Pulmonary artery endothelial cell (primary cell): Measurements from ENCODE around the gene CBX7. TPM values are rescaled to one million over a fixed set of nuclear protein-coding genes. Genes with fewer than 3 reads are reported as not detected.

Source experiments
- DNase-seq: peaks from one replicate; pipeline ENCODE4 v3.0.0-alpha.2; 2011; ENCODE audit warnings: low read depth, low spot score
- total RNA-seq: library from RNA; depleted of rRNA; stranded (reverse); fragments of >200 nt; gene quantifications from 2 replicates; pipeline ENCODE4 v1.2.3, GENCODE V29; 2014

CBX7 gene
- total RNA-seq, 1 donor from 2014 or later, result 2.7 TPM

DNA sequence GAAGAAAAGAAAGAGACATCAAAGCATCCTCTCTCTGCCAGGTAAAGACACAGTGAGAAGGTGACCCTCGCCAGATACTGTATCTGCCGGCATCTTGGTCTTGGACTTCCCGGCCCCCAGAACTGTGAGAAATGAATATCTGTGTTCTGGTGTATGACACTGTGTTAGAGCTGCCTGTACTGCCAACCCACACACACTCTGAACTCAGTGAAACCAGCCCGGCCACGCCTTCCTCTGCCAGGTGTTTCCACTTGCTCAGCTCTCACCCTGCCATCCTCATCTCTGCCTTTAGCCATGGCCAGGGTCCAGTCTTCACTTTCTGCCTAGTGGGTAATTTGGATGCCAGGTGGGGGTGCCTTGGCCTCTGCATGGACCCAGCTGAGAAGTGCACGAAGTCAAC lies 24.0 kb downstream of the CBX7 start:
- no peak for DNase-seq

- DNase-seq, result no peak
These were observed 26.9 kb downstream of the CBX7 start for GRCh38 chr22:39125622-39126021.

DNA sequence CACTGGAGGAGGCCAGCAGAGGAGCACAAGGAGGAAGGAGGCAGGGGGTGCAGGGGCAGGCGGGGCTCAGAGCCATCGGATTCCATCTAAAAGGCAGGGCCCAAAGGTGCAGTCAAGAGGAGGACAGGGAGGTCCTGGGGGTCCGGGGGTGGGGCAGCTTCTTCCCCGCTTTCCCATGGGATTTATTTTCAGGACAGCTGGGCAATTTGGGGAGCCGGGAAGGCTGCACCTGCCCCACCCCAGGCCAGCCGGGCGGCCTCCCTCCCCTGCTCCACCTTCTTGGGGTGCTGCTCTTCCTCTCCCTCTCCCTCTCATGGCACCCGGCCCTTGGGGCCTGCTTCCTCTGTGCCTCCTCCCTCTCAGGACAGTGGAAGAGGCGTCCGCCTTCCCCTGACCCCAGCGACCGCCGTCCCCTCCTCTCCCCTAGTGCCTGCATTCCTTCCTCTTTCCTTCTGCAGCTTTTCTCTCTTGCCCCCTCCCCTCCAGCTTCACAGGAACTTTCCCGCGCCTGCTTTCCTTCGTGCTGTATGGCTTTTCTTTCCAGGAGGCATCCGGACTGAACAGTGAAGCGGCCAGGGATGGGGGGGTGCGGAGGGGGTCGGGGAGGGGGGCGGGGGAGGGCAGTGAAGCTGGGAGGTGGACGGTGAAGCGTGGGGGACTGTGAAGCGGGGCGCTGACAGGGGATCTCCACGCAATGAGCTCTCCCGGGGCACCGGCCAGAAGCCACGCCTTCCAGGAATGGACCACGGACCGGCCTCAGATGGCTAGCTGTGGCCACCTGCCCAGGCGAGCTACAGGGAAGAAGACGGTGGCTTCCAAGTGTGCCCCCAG lies 28.5 kb downstream of the CBX7 start:
- no peak for DNase-seq

GRCh38 chr22:39122772-39123470 lies 29.6 kb downstream of the CBX7 start:
- no peak for DNase-seq

- DNase-seq, result no peak
These were observed 31.5 kb downstream of the CBX7 start for GRCh38 chr22:39120983-39121382.

DNA sequence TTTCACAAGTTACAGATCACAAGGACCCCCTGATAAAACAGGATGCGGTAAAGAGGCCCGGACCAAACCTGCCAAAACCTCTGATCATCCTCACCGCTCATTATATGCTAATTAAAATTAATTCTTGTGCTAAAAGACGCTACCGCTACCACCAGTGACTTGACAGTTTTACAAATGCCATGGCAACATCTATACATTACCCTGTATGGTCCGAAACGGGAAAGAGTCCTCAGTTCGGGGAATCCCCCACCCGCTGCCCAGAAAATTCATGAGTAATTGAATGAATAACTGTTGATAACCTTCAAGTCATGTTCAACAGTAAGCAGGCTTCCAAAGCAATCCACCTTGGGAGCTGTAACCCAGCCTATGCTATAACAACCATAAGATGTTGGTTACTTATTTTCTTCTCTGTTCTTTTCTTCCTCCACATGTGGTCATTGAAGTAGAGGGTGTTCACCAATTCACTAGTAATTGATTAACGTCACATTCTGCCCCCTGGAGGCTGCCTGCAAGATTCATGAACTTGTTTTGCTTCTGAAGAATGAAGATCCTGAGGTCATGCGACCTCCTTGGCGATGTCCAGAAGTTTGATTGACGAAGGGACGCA lies 34.8 kb downstream of the CBX7 start:
- DNase-seq, result peak; percentile 10

GRCh38 chr22:39115977-39116621 lies 36.4 kb downstream of the CBX7 start:
- DNase-seq, result no peak

DNA sequence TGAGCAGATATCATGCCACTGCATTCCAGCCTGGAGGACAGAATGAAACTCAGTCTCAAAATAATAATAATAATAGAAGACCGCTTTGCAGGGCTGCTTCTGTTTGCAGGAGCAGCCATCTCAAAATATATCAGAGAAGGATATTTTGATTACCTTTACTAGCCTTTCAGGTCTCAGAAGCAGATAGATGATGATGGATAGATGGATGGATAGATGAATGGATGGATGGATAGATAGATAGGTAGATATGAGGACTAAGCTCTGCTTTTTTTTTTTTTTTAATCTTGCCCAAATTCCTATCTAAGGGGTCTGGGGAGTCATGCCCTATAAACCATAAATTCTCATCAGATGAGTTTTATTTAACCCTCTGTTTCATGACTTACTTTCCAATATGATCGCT lies 36.9 kb downstream of the CBX7 start:
- no peak for DNase-seq

- no peak for DNase-seq
These were observed 38.4 kb downstream of the CBX7 start for GRCh38 chr22:39114112-39114511.

GRCh38 chr22:39110631-39111561 lies 41.6 kb downstream of the CBX7 start:
- DNase-seq, result no peak

DNA sequence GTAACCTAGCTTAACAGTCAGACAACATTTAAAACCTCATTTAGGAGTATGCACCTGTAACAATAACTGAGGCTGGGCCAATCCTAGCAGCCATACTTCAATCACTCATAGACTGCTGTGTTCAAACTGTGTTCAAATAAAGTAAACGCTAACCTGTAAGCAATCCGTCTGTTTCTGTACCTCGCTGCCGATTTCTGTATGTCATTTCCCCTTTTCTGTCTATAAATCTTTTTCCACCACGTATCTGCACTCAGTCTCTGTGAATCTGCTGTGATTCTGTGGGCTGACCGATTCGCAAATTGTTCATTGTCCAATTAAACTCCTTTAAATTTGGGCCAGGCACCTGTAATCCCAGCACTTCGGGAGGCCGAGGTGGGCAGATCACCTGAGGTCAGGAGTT lies 43.1 kb downstream of the CBX7 start:
- no peak for DNase-seq

DNA sequence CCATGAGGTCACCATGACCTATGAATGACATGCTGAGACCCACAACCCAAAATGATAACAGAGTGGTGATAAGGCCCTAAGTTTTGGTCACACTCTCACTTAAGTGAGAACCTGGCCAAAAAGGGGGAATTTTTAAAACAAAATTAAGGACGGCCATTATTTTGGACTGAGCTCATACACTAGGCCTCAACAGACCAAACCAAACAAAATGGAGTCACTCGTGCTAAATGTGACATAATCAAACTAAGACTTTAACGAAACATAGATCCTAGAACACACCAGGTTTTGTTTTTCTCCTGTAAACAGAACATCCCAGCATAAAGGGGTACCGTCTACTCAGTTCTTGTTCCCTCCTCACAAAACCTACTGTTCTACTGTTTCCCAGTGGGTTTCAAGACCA lies 44.0 kb downstream of the CBX7 start:
- no peak for DNase-seq

- DNase-seq, result no peak
These were observed 46.2 kb downstream of the CBX7 start for GRCh38 chr22:39106326-39106725.

DNA sequence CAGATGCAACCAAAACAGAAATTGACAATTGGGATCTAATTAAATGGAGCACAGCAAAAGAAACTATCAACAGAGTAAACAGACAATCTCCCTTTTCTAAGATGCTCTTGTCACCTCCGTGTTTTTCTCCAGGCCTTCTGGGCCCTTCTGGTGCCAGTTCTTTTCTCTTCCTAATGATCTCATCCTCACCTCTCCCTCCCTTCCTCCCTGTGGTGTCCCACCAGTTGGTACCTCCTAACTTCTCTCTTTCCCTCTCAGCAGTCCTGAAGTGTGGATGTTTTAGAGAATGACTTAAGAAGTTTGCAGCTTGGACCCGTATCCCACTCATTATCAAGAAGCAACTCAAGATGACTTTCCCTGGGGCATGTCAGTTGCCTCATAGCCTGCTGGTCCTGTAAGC lies 49.0 kb downstream of the CBX7 start:
- DNase-seq, result no peak

DNA sequence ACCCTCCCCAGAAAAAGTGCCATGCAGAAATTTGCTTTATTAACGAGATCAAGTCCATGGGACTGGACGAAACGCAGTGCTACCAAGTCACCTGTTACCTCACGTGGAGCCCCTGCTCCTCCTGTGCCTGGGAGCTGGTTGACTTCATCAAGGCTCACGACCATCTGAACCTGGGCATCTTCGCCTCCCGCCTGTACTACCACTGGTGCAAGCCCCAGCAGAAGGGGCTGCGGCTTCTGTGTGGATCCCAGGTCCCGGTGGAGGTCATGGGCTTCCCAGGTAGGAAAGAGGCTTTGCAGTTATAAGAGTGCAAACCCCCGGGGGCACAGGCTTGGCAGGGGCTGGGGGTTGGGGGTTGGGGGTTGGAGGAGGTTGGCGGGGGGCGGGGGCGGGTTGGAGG lies 51.3 kb downstream of the CBX7 start:
- DNase-seq, result no peak

DNA sequence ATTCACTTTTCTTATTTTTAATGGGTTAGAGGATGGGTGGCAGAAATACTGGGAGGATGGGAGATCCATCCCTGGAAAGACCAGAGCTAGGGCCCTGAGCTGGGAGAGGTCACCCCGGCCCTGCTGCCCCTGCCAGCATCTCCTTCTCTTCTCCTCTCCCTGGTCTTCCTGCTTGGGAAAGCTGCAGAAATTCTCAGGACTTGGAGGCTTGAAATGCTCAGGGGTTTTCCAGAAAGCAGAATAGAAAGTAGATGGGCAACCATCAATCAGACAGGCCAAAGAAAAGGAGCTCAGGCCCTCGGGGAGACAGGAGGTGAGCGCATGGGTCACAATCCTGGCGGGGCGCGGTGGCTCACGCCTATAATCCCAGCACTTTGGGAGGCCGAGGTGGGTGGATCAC lies 53.9 kb downstream of the CBX7 start:
- no peak for DNase-seq

DNA sequence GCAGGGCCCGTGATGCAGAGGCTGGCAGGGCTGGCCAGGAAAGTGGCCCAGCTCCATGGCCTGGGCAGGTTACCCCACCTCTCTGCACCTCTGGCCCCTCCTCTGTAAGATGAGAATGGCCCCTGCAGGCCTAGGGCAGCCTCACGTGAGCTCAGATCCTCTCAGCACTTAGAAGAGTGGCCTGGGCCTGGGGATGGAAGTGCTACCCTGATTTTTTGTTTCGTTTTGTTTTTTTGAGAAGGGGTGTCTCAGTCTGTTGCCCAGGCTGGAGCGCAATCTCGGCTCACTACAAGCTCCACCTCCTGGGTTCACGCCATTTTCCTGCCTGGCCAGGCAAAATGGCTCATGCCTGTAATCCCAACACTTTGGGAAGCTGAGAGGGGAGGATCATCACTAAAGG lies 54.5 kb downstream of the CBX7 start:
- DNase-seq, result no peak

DNA sequence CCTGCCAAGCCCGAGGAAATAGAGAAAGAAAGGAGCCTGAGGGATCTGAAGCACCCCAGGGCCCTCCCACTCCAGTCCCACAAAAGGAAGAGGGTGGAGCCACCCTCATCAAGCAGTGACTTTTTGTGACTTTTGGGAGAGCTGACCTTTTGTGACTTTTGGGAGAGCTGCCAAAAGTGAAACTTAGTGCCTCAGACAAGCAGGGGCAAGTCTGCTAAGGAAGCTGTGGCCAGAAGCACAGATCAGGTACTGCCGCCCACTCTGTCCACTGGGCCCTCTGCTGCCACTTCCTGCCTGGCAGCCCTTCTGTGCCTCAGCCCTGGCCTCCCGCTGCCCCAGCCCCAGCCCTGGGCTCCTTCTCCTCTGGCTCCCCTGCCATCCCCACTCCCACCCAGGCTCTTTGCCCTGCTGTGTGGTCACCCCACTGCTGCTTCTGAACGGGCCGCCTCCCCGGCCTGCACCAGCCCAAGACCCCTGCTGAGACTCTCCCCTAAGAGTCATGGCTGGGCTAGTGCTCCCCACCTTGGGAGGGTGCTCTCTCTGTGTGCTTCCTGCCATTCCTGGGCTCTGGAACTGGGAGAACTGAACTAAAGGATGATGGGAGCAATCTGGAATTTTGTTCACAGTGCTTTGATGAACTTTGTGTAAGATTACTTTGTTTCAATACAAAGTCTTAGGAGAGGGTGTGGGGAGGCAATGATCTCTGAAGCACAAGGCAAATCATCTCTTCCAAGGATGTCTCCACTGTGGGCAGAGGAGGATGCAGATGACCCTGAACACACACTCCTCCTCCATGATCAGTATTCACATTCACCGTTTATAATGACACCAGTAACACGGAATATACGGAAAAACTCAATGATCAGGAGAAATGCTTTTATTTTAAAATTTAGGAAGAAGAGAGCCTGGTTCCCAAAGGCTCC lies 55.1 kb downstream of the CBX7 start, which contains the start of gene APOBEC3H:
Gene APOBEC3H, plus strand, starts transcription at position 147 of the 923 bp plus-strand sequence. CDS start 3,035 bp downstream, outside the sequence.
- DNase-seq, result no peak

- no peak for DNase-seq
These were observed 56.5 kb downstream of the CBX7 start for GRCh38 chr22:39095971-39096370.
